Epithelial cell of esophagus (primary cell): ENCODE measurements around the gene DNAH7.

Source experiments
- DNase-seq: peaks from one replicate; pipeline ENCODE4 v3.0.0; 2010; ENCODE audit warnings: low read depth
- H3K4me3 ChIP-seq: 2 replicates; pipeline ENCODE4 v1.5.1; 2011; ENCODE audit warnings: mild to moderate bottlenecking, low read length, control low read depth
- CTCF ChIP-seq: IDR thresholded peaks from 2 replicates; pipeline ENCODE4 v1.5.1; 2011; ENCODE audit warnings: low read depth, mild to moderate bottlenecking, low read length, control low read depth, inconsistent platforms; ENCODE audit not compliant: insufficient read depth; ENCODE audit errors: missing control alignments

The DNAH7 gene

GRCh38 chr2:195879153-195879552 lies 189.5 kb downstream of the DNAH7 start:
- TF ChIP-seq CTCF = no peak
- H3K4me3 ChIP-seq = no peak overlapping the region
- DNase-seq = no peak

- no peak for DNase-seq
- TF ChIP-seq CTCF = no peak
Observed at GRCh38 chr2:195871326-195871725, 197.3 kb downstream of the DNAH7 start.

GRCh38 chr2:195864316-195864715 lies 204.3 kb downstream of the DNAH7 start:
- DNase-seq = no peak

More at GRCh38 chr2:195871326-195871725, 197.3 kb downstream of the DNAH7 start:
- no peak overlapping the region for H3K4me3 ChIP-seq

GRCh38 chr2:195863564-195863963 lies 205.1 kb downstream of the DNAH7 start:
- TF ChIP-seq CTCF = no peak
- DNase-seq = no peak
- no peak overlapping the region for H3K4me3 ChIP-seq

More at GRCh38 chr2:195864316-195864715, 204.3 kb downstream of the DNAH7 start:
- TF ChIP-seq CTCF = no peak
- H3K4me3 ChIP-seq = no peak overlapping the region

GRCh38 chr2:195863121-195863520 lies 205.5 kb downstream of the DNAH7 start:
- no peak for TF ChIP-seq CTCF
- no peak for DNase-seq
- no peak overlapping the region for H3K4me3 ChIP-seq

- H3K4me3 ChIP-seq = no peak overlapping the region
Observed at GRCh38 chr2:195861821-195862220, 206.8 kb downstream of the DNAH7 start.

More at GRCh38 chr2:195861821-195862220, 206.8 kb downstream of the DNAH7 start:
- TF ChIP-seq CTCF = no peak
- no peak for DNase-seq
